Superior temporal gyrus (tissue), 1 donor: Measurements from ENCODE around the gene CRAMP1.
"Not testable (repeated sequence)": the region's sequence is repeated elsewhere in the genome, so short reads cannot be mapped to it uniquely, and the experiment has no call there.

Source experiments
- DNase-seq: peaks from one replicate; pipeline ENCODE4 v3.0.0-alpha.2; 2016; ENCODE audit errors: extremely low spot score

Gene CRAMP1

GRCh38 chr16:1612320-1613111 lies at the start of gene CRAMP1:
Gene CRAMP1, plus strand, starts transcription at chr16:1612360. Its CDS starts 2,280 bp downstream, at chr16:1614640.
- no peak for DNase-seq

GRCh38 chr16:1563786-1564185 lies 48.4 kb upstream of the CRAMP1 start:
- DNase-seq, result no peak

GRCh38 chr16:1564325-1564724 lies 47.8 kb upstream of the CRAMP1 start:
- DNase-seq, result no peak

GRCh38 chr16:1565083-1565805 lies 46.9 kb upstream of the CRAMP1 start:
- no peak for DNase-seq

- no peak for DNase-seq
Measured at GRCh38 chr16:1567988-1568387, 44.2 kb upstream of the CRAMP1 start.

GRCh38 chr16:1571012-1571671 lies 41.0 kb upstream of the CRAMP1 start:
- DNase-seq, result no peak

GRCh38 chr16:1572673-1573072 lies 39.5 kb upstream of the CRAMP1 start:
- DNase-seq, result no peak

- no peak for DNase-seq
Measured at GRCh38 chr16:1573301-1573700, 38.9 kb upstream of the CRAMP1 start.

- DNase-seq, result no peak
Measured at GRCh38 chr16:1575578-1575977, 36.6 kb upstream of the CRAMP1 start.

- no peak for DNase-seq
Measured at GRCh38 chr16:1579214-1579613, 32.9 kb upstream of the CRAMP1 start.

GRCh38 chr16:1580256-1580655 lies 31.9 kb upstream of the CRAMP1 start:
- DNase-seq, result no peak

GRCh38 chr16:1580956-1581355 lies 31.2 kb upstream of the CRAMP1 start:
- no peak for DNase-seq

- DNase-seq, result no peak
Measured at GRCh38 chr16:1581804-1582203, 30.4 kb upstream of the CRAMP1 start.

- no peak for DNase-seq
Measured at GRCh38 chr16:1583180-1583579, 29.0 kb upstream of the CRAMP1 start.

- no peak for DNase-seq
Measured at GRCh38 chr16:1584926-1585484, 27.2 kb upstream of the CRAMP1 start.

- no peak for DNase-seq
Measured at GRCh38 chr16:1590366-1590765, 21.8 kb upstream of the CRAMP1 start.

- no peak for DNase-seq
Measured at GRCh38 chr16:1590930-1591705, 21.0 kb upstream of the CRAMP1 start.

GRCh38 chr16:1592446-1592845 lies 19.7 kb upstream of the CRAMP1 start:
- no peak for DNase-seq

- DNase-seq, result not testable (repeated sequence)
Measured at GRCh38 chr16:1595511-1595910, 16.6 kb upstream of the CRAMP1 start.

- no peak for DNase-seq
Measured at GRCh38 chr16:1596516-1596915, 15.6 kb upstream of the CRAMP1 start.

GRCh38 chr16:1597154-1597553 lies 15.0 kb upstream of the CRAMP1 start:
- no peak for DNase-seq

- no peak for DNase-seq
Measured at GRCh38 chr16:1601031-1601430, 11.1 kb upstream of the CRAMP1 start.
